ENCODE results near the gene GABRG3.

The GABRG3 gene

DNA sequence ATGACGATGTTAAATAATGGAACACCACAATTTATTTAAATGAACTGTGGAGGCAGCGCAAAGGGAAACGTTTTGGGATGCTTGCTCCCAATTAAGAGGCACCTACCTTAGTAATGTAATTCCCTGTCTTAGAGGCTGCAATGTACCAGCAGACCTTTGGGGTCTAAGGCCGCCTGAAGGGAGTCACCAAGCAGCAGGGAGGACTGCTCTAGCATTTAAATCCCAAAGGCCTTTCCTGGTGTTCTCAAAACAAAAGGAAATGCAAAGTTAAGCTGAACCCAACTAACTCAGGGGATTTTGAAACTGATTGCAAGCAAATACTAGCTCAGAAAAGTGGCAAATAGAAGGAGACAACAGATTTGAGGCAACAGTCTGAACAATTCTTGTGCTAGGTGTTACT lies 510.8 kb downstream of the GABRG3 start:
- no peak for DNase-seq

GRCh38 chr15:27482287-27482686 lies 511.3 kb downstream of the GABRG3 start:
- no peak for DNase-seq

DNA sequence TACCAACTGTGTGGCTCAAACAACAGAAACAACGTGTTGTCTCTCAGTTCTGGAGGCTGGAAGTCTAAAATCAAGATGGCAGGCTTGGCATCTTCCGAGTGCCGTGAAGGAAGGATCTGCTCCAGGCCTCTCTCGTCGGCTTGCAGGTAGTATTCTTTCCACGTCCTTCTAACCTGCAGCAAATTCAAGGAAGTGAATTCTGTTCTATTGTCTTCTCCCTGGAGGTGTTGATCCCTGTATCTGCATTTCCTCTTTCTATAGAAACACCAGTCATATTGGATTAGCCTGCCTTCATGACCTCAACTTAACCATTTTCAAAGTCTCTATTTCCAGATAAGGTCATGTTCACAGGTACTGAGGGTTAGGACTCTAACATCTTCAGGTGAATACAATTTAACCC lies 512.1 kb downstream of the GABRG3 start:
- DNase-seq: no peak

DNA sequence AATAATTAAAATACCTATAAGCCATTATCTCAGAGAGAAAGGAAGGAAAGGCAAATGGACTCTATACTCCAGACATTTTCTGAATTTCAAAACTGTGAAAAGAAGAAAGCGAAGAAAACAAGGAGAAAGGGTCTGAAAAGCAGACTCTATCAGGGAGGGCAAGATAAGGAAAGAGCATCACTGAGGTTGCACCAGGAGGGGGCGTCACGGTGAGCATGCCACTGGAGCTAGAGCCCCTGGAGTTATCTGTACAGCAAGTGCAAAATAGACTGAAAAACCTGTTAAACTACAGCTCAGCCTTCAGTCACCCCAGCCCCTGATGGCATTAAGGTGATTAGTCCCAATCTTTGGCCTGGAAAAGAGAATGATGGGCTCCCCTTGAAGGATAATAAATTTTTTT lies 514.3 kb downstream of the GABRG3 start:
- DNase-seq: no peak

GRCh38 chr15:27486051-27486450 lies 515.1 kb downstream of the GABRG3 start:
- DNase-seq: no peak

- no peak for DNase-seq
Measured at GRCh38 chr15:27486683-27487647, 516.0 kb downstream of the GABRG3 start.

DNA sequence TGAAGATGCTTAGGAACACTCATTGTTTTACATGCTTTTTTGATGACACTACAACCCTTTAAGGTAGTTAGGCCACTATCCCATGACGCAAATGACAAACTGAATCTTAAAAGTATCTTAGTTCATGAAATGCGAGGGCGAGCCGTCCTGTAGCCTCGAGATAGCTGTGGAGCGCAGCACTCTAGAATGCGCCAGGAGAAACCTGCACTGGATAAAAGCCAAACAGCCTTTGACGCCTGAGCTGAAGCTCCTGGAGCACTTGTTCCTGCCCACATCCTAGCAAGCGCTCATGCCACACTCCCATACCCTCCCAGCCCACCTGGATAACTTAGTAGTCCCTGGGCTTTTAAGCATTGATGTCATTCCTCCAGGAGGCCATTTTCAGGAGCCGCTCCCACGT lies 516.9 kb downstream of the GABRG3 start:
- no peak for DNase-seq

DNA sequence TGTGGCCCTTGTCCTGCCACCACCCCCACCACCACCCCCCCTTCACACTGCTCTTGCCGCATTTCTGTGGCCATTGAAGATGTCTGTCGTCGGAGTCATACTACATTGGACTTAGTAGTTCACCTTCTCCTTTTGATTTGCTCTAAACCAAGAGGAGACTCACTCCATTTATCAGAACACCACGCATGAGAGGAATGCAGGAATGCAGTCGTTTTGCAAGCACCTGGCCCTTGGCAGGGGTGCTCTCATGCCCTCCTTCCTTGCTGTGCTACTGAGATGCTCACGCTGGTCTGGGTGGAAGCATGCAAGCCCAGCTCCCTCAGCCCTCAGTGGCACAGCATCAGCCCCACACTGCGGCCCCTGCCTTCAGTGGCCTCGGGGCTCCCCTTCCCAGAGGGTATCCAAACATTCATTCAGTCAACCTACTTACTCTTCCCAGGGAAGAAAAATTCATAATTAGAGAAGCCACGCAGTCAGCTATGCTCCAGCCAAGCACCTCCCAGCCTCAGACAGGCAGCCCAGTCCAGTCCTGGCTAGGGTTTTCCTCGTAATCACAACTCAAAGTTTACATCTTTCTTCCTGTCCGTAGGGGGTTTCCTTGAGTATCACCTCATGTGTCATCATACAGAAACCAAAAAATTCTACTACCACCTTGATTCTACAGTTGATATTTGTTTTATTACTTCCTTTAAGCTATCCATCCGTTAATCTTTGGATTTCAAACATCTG lies 520.0 kb downstream of the GABRG3 start:
- no peak for DNase-seq

DNA sequence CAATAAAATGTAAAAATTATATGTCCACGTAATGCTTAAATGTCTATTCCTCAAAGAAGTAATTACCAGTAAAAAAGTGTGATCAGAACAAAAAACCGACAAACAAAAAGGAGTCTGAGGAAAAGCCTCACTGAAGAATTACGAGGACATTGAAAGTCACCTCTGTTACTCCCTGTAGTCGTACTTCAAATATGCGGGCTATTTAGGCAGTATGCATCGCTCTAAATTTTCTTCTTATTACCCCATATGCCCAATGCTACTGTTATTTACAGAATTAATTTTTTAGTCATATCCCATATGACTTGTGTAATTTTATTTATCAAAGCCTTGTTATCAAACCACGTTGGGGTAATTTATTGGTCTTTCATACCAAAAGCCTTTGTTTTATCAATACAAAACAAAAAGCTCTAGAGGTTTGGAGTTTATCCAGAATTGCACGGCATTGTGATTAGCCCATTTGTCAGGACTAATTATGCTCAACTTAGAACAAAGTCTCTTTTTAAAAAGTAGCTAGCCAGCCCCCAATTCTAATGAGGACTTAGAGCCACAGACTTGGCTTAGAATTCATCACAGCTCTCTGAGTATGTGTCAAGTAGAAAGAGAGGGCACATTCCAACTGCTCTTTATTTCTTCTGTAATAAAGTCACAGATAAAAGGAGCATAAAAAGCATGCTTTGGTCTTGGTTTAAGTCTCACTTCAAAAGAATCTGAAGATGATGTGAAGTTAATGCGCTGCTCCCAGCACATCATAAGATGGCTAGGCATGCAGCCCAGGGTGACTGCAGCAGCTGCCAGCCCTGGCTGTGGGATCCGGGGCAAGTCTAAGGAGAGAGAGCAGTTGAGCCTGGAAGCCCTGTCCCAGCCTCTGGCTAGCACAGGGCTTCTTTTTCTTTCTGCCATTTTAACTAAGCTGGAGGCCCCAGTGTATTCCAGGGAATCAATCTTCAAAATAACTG lies 521.0 kb downstream of the GABRG3 start:
- DNase-seq: no peak

GRCh38 chr15:27495963-27496459 lies 525.0 kb downstream of the GABRG3 start:
- DNase-seq: no peak

DNA sequence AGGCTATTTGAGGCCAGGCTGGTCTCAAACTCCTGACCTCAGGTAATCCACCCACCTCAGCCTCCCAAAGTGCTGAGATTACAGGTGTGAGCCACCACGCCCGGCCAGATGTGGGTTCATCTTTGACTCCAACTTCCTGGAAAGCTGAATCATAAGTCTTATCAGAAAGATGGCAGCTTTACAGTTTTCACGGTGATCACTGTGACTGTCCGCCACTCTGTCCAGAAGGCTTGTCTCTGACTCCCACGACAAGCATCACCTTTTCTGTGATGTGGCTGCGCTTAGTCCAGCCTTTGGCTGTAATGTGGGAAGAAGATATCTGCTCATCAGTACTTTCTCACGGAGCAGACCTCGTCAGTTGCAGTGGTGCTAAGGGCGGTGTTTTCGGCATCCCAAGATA lies 527.7 kb downstream of the GABRG3 start:
- no peak for DNase-seq

DNA sequence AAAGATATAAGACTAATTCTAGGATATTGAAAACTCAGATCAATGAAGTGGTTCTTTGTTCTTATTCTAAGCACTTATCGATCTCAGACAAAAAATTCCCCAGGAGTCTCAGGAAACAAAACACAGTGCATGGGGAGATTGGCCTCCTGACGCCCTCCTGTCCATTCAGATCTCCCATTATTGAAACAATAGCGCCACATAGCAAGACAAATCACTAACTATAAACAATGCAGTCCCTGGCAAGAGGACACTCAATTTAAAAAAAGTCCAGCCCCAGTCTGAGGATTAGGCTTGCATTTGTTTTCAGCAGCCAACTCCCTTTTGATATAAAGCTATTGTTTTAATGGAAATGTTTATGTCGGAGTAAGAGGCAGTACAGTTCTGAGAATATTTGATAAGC lies 528.2 kb downstream of the GABRG3 start:
- no peak for DNase-seq

- no peak for DNase-seq
Measured at GRCh38 chr15:27499719-27500118, 528.7 kb downstream of the GABRG3 start.

GRCh38 chr15:27500206-27500605 lies 529.2 kb downstream of the GABRG3 start:
- DNase-seq: no peak

DNA sequence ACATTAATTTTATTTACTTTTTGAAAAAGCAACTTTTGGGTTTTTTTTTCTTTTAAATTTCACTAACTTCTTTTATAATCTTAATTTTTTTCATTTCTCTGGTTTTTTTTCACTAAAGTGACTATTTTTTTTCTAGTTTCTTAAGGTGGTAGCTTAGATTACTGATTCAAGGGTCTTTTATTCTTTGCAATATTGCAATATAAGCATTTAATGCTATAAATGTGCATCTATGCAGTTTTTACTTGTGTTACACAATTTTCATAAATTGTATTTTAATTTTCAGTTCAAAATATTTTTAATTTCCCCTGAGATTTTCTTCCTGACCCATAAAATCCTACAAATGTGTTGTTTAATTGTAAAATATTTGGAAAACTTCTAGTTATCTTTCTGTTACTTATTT lies 535.8 kb downstream of the GABRG3 start:
- no peak for DNase-seq

- DNase-seq: no peak
Measured at GRCh38 chr15:27509014-27509413, 538.0 kb downstream of the GABRG3 start.

DNA sequence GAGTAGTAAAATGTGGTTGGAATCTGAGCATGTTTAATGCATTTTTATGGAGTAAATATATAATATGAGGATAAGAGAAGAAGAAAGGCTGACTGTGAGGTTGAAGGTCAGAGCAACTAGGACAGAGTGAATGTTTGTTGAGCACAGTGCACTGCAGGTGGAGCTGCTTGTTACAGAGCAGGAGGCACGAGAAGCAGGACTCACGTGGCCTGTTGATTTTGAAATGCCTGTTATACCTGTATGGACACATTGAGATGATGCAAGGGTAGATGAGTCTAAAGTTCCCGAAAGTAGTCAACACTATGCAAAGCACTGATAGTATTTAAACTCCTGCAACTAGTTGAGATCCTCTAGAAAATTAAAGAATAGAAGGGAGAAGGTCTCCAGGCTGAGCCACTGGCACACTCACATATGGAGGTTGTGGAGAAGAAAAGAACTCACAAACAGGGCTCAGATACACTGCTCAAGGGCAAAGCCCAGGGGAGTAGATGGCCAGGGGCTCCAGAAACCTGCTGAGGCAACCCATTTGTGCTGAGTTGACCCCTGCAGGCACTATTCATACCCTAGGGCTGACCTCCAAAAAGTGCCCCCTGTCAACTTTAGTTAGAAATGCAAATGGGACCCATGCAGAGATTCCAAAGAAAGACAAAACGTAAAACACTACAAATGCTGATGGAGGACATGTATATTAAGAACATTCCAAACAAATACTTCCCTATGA lies 541.5 kb downstream of the GABRG3 start:
- no peak for DNase-seq

GRCh38 chr15:27514526-27514925 lies 543.5 kb downstream of the GABRG3 start:
- DNase-seq: no peak

DNA sequence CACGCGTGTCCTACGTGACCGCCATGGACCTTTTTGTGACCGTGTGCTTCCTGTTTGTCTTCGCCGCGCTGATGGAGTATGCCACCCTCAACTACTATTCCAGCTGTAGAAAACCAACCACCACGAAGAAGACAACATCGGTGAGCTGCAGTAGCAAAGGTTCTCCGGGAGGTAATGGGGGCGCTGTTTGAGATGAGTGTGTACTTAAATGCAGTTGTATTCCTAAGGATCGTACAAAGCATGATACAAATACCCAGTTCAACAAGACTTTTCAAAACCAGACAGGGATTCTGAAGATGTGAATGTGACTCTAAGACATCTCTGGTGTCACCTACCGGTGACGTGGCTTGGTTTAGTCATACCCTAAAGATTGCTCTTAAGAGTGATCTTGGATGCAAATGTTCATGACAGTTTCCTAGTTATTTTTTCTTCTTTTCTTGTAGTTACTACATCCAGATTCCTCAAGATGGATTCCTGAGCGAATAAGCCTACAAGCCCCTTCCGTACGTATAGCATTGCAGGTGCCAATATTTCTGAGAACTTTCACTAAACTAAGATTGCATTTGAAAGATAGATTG lies 556.6 kb downstream of the GABRG3 start:
- DNase-seq: no peak

- no peak for DNase-seq
Measured at GRCh38 chr15:27529399-27529798, 558.4 kb downstream of the GABRG3 start.

GRCh38 chr15:27530994-27531393 lies 560.0 kb downstream of the GABRG3 start:
- no peak for DNase-seq

DNA sequence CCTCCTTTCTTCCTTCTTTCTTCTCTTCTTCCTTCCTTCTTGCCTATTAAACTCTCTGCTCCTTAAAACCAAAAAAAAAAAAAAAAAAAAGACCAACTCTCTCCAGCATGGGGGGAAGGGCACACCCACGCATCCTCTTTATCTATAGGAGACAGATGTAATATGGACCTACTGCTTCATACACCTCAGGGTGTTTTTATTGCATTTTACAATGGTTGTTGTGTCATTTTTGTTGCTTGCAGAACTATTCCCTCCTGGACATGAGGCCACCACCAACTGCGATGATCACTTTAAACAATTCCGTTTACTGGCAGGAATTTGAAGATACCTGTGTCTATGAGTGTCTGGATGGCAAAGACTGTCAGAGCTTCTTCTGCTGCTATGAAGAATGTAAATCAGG lies 561.4 kb downstream of the GABRG3 start:
- DNase-seq: no peak
